ES-I3 (cell line): Measurements from ENCODE around the gene CACNA2D4.

Experiments used
- H3K36me3 ChIP-seq: 2 replicates; pipeline ENCODE4 v1.6.1; 2013; ENCODE audit warnings: mild to moderate bottlenecking, low read length, control low read depth, moderate library complexity; ENCODE audit not compliant: insufficient read depth
- H3K4me1 ChIP-seq: 2 replicates; pipeline ENCODE4 v1.6.1; 2013; ENCODE audit warnings: mild to moderate bottlenecking, control low read depth, low read length; ENCODE audit not compliant: insufficient read depth
- H3K9ac ChIP-seq: 2 replicates; pipeline ENCODE4 v1.6.1; 2013; ENCODE audit warnings: low read depth, mild to moderate bottlenecking, low read length, moderate library complexity
- H3K9me3 ChIP-seq: 2 replicates; pipeline ENCODE4 v1.6.1; 2013; ENCODE audit warnings: mild to moderate bottlenecking, low read length, moderate library complexity; ENCODE audit not compliant: control insufficient read depth, insufficient read depth

Gene CACNA2D4

GRCh38 chr12:1758887-1759286, 159.6 kb downstream of the CACNA2D4 start:
- Histone ChIP-seq H3K9me3 (no peaks in the 10 kb centered on the region), H3K9ac (no peak overlapping the region), H3K4me1 (0 out of 2 replicates have a peak, but pooled peaks cover 5% of the 10 kb centered on the region), H3K36me3 (peaks cover 6% of the 10 kb centered on the region; the same call in 1 of the 2 replicates)

- H3K4me1 ChIP-seq: 0 out of 2 replicates have a peak, but pooled peaks cover 5% of the 10 kb centered on the region
- no peak overlapping the region for H3K9ac ChIP-seq
- H3K36me3 ChIP-seq: peaks cover 6% of the 10 kb centered on the region; the same call in 1 of the 2 replicates
- H3K9me3 ChIP-seq: no peaks in the 10 kb centered on the region
Observed at GRCh38 chr12:1758376-1758775, 160.1 kb downstream of the CACNA2D4 start.

GRCh38 chr12:1750300-1750699, 168.2 kb downstream of the CACNA2D4 start:
- H3K36me3 ChIP-seq: no peaks in the 10 kb centered on the region; the same call in 1 of the 2 replicates
- no peaks in the 10 kb centered on the region for H3K4me1 ChIP-seq
- H3K9me3 ChIP-seq: no peaks in the 10 kb centered on the region; the same call in 1 of the 2 replicates
- no peak overlapping the region for H3K9ac ChIP-seq

- no peaks in the 10 kb centered on the region for H3K4me1 ChIP-seq
- H3K36me3 ChIP-seq: no peaks in the 10 kb centered on the region
- no peak overlapping the region for H3K9ac ChIP-seq
- H3K9me3 ChIP-seq: no peaks in the 10 kb centered on the region; the same call in 1 of the 2 replicates
Observed at GRCh38 chr12:1749019-1749418, 169.4 kb downstream of the CACNA2D4 start.

- Histone ChIP-seq H3K36me3 (no peaks in the 10 kb centered on the region), H3K9me3 (no peaks in the 10 kb centered on the region; the same call in 1 of the 2 replicates), H3K9ac (no peak overlapping the region), H3K4me1 (no peaks in the 10 kb centered on the region)
Observed at GRCh38 chr12:1747609-1748008, 170.8 kb downstream of the CACNA2D4 start.

- no peaks in the 10 kb centered on the region; the same call in 1 of the 2 replicates for H3K9me3 ChIP-seq
- H3K9ac ChIP-seq: no peak overlapping the region
- 0 out of 2 replicates have a peak, but pooled peaks cover 4% of the 10 kb centered on the region for H3K4me1 ChIP-seq
- no peaks in the 10 kb centered on the region for H3K36me3 ChIP-seq
Observed at GRCh38 chr12:1744932-1745331, 173.5 kb downstream of the CACNA2D4 start.
